GM15510 (cell line): ENCODE results near the gene RNF123.
A peak's percentile ranks its signal among the peaks of the same experiment; 100 is the strongest.

Experiments
- POLR2A ChIP-seq: IDR thresholded peaks from 3 replicates; pipeline ENCODE4 v1.6.1; 2011; ENCODE audit warnings: borderline replicate concordance; ENCODE audit not compliant: insufficient read length; ENCODE audit errors: extremely low read depth

Gene RNF123

GRCh38 chr3:49667701-49668413 is 21.5 kb upstream of the RNF123 start:
- no peak for TF ChIP-seq POLR2A

DNA sequence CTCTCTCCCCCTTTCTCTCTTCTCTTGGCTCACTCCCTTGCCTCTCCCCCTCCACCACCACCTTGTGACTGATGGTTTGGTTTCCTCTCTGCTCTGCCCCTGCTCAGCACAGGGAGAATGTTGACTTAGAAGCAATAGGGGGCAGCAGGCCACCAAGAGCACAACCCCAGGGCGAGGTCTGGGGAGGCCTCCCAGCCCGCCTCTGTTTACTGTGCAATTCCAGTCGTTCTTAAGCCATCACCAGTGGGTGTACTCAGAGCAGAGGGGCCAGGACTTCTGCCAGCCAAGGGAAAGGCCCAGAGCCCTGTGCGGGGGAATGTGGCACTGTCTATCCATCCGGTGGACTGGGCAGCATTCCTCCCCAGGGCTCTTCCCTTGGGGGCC is 21.0 kb upstream of the RNF123 start:
- no peak for TF ChIP-seq POLR2A

- TF ChIP-seq POLR2A, result no peak
These were observed 20.5 kb upstream of the RNF123 start for GRCh38 chr3:49668861-49669260.

- no peak for TF ChIP-seq POLR2A
These were observed 20.0 kb upstream of the RNF123 start for GRCh38 chr3:49669352-49669751.

DNA sequence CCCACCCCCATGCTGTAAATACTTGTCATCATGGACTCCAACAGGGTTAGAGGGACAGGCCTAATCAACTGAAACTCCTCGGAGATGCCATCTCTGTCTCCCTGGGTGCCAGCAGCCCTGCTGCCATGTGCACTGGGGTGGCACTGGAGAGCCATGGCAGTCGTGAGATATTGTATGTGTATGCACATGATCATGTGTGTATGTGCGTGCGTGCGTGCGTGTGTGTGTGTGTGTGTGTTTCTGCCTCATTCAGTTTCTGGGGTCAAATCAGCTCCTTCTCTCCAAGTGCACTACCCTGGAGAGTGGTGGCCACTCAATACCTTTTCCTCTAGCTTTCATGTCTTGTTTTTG is 18.4 kb upstream of the RNF123 start:
- TF ChIP-seq POLR2A, result no peak

- peak; percentile 16 for TF ChIP-seq POLR2A
These were observed 17.8 kb upstream of the RNF123 start for GRCh38 chr3:49671291-49672288.

DNA sequence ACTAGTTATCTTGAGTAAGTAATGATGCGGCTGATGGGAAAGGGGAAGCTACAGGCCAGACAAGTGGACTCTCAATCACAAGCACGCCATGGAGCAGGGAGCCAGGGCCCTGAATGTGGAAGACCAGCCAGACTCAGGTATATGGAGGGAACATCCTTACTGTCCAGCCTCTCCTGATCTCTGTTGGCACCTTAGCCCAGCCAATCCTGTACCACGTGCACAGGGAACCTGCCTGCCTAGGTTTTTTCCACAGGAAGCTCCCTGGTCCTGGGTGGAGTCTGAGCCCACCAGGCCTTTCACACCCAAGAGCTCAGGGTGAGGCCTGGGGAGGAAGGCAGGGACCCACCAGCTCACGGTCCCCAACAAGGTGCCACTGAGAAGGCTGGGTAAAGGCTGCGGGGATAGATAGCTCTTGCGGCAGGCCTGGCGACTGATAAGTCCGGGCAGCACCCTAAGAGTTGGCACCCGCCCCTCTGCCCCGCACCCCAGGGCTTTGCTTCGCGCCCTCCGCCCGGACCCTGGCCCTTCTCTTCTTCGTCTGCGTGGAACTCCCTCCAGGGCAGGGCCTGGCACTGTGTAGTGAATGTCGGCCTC is 16.1 kb upstream of the RNF123 start:
- no peak for TF ChIP-seq POLR2A

GRCh38 chr3:49673715-49674496 is 15.5 kb upstream of the RNF123 start, which contains the start of gene APEH:
Gene APEH (plus strand): TSS chr3:49674351. CDS start chr3:49674402, 51 bp downstream.
- peak; percentile 84 for TF ChIP-seq POLR2A

DNA sequence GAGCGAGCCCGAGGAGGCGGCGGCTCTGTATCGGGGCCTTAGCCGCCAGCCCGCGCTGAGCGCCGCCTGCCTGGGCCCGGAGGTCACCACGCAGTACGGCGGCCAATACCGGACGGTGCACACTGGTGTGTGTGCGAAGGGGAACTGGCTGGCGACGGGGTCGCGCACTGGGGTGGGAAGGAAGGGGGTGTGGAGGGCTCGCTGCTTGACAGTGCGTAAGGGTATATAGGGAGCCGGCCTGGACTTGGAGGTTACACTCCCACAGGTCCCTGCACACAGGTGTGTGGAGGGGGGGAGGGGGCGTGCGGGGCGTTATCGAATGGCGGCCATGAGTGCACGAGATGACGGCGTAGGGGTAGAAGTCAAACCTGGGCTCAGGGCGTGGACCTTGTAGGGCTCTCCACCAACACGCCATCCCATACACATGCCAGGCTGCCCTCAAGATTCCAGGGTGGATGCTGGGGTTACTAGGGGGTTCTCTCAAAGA is 14.8 kb upstream of the RNF123 start:
- TF ChIP-seq POLR2A, result no peak

GRCh38 chr3:49675912-49676311 is 13.4 kb upstream of the RNF123 start:
- no peak for TF ChIP-seq POLR2A

DNA sequence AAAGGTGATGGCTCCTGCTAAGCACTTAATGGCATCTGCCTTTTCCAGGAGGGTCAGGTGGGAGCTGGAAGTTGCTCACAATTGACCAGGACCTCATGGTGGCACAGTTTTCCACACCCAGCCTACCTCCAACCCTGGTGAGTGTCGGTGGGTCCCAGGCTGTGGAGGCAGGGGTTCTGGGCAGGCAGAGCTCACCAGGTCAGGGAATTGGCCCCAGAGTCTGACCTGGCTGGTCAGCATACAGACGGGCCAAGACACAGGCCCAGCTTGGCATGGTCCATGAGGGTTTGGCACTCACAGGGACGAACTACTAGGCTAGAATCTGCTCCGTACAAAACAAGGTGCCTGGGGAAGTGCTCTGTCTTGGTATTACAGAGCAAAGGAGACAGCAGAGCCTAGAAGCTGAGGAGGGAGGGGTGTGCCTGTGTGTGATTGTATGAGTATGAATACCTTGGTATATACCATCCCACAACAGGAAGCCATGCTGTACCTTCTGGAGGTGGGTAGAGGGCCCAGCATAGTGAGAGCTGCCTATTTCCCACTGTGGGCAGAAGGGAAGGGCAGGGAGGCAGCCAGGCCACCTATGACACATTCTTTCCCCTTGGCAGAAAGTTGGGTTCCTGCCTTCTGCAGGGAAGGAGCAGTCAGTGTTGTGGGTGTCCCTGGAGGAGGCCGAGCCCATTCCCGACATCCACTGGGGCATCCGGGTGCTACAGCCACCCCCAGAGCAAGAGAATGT is 8.7 kb upstream of the RNF123 start:
- no peak for TF ChIP-seq POLR2A

DNA sequence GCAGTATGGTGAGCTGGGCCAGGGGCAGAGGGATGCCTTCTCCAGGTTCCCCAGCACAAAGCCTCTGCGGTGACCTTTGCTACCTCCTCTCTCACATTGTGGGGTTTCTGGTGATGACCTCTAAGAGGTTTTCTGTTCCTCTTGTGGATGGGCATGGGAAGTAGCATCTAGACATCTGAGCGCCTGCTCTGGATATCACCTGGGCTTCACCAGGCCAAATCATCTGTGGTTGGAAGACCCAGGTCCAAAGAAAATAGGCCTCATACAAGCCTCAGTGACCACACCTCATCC is 8.2 kb upstream of the RNF123 start:
- TF ChIP-seq POLR2A, result no peak

GRCh38 chr3:49681543-49681942 is 7.8 kb upstream of the RNF123 start:
- no peak for TF ChIP-seq POLR2A

- TF ChIP-seq POLR2A, result no peak
These were observed 6.2 kb upstream of the RNF123 start for GRCh38 chr3:49683162-49683561.

- no peak for TF ChIP-seq POLR2A
These were observed 10.1 kb downstream of the RNF123 start for GRCh38 chr3:49699281-49699979.
